Activated B cell treated with CpG ODN at 0.5 μM for 24 hours (primary cell): ENCODE results near the gene APBB2. TPM values are rescaled to one million over a fixed set of nuclear protein-coding genes. Genes with fewer than 3 reads are reported as not detected.

Experiments used
- ATAC-seq: fragments of 200-7000 bp; cut with Tn5 transposase; one replicate; pipeline ENCODE4 v1.10.0; 2021; ENCODE audit warnings: low read depth, mild to moderate bottlenecking, moderate library complexity
- CTCF ChIA-PET: fragments of 350-600 bp; sonication (Branson Sonifier 250); formaldehyde crosslinking; loops from one replicate; lab custom pipeline; 2021; ENCODE audit warnings: antibody characterized with exemption; lab: Charles Lee
- POLR2A ChIA-PET: fragments of 350-600 bp; sonication (Branson Sonifier 250); formaldehyde crosslinking; loops from one replicate; lab custom pipeline; 2021; ENCODE audit warnings: antibody characterized with exemption; lab: Charles Lee
- DNase-seq: peaks from one replicate; pipeline ENCODE4 v3.0.0; 2022
- H3K27ac Mint-ChIP-seq: one replicate; pipeline ENCODE4 v1.8.0; 2020; ENCODE audit warnings: mixed read lengths
- H3K27me3 Mint-ChIP-seq: one replicate; pipeline ENCODE4 v1.8.0; 2021; ENCODE audit warnings: mixed read lengths
- H3K36me3 Mint-ChIP-seq: one replicate; pipeline ENCODE4 v1.8.0; 2021; ENCODE audit warnings: low read depth, mixed read lengths
- H3K4me1 Mint-ChIP-seq: one replicate; pipeline ENCODE4 v1.8.0; 2021; ENCODE audit warnings: mixed read lengths
- H3K4me3 Mint-ChIP-seq: one replicate; pipeline ENCODE4 v1.8.0; 2020; ENCODE audit warnings: mild to moderate bottlenecking, mixed read lengths
- H3K9me3 Mint-ChIP-seq: one replicate; pipeline ENCODE4 v1.8.0; 2020; ENCODE audit warnings: mixed read lengths
- CTCF ChIP-seq: fragments of 200-600 bp; IDR thresholded peaks from one replicate; pipeline ENCODE4 v1.8.0; 2022; ENCODE audit warnings: antibody characterized with exemption, mild to moderate bottlenecking
- intact Hi-C: fragments of 100-400 bp; cut with micrococcal nuclease; formaldehyde crosslinking; loops from one replicate; pipeline ENCODE4 v1.15.1; 2024
- total RNA-seq: library from RNA; stranded (reverse); gene quantifications from 2 replicates; pipeline ENCODE4 v1.2.3, GENCODE V29; 2022

Gene APBB2
- total RNA-seq, 1 donor from 2014 or later: 3.7 TPM

GRCh38 chr4:40874901-40875300, 339.4 kb downstream of the APBB2 start:
- ChIA-PET CTCF (no interaction called here), POLR2A (no interaction called here)
- DNase-seq: no peak
- intact Hi-C loops: no loop called here
- Mint-ChIP-seq H3K36me3 (no peaks in the 10 kb centered on the region), H3K4me1 (no peaks in the 10 kb centered on the region), H3K27ac (no peak overlapping the region), H3K9me3 (peaks cover 2% of the 10 kb centered on the region), H3K4me3 (no peak overlapping the region), H3K27me3 (peaks cover 24% of the 10 kb centered on the region)
- no peak for ATAC-seq
- TF ChIP-seq CTCF: no peak

GRCh38 chr4:40874331-40874730, 340.0 kb downstream of the APBB2 start:
- DNase-seq (no peak), ATAC-seq (no peak)
- H3K36me3 Mint-ChIP-seq: no peaks in the 10 kb centered on the region
- no peaks in the 10 kb centered on the region for H3K4me1 Mint-ChIP-seq
- ChIA-PET POLR2A (no interaction called here), CTCF (no interaction called here)
- no peak for TF ChIP-seq CTCF
- intact Hi-C loops: no loop called here
- no peak overlapping the region for H3K4me3 Mint-ChIP-seq
- peaks cover 22% of the 10 kb centered on the region for H3K27me3 Mint-ChIP-seq
- no peak overlapping the region for H3K27ac Mint-ChIP-seq
- peaks cover 2% of the 10 kb centered on the region for H3K9me3 Mint-ChIP-seq

- peaks cover 2% of the 10 kb centered on the region for H3K9me3 Mint-ChIP-seq
- ATAC-seq: no peak
- H3K27me3 Mint-ChIP-seq: peaks cover 6% of the 10 kb centered on the region
- no peak overlapping the region for H3K27ac Mint-ChIP-seq
- no peak for TF ChIP-seq CTCF
- ChIA-PET POLR2A (no interaction called here), CTCF (no interaction called here)
- H3K36me3 Mint-ChIP-seq: no peaks in the 10 kb centered on the region
- intact Hi-C loops: no loop called here
- H3K4me1 Mint-ChIP-seq: no peaks in the 10 kb centered on the region
- DNase-seq: no peak
- H3K4me3 Mint-ChIP-seq: no peak overlapping the region
These were observed 342.6 kb downstream of the APBB2 start for GRCh38 chr4:40871695-40872250.

DNA sequence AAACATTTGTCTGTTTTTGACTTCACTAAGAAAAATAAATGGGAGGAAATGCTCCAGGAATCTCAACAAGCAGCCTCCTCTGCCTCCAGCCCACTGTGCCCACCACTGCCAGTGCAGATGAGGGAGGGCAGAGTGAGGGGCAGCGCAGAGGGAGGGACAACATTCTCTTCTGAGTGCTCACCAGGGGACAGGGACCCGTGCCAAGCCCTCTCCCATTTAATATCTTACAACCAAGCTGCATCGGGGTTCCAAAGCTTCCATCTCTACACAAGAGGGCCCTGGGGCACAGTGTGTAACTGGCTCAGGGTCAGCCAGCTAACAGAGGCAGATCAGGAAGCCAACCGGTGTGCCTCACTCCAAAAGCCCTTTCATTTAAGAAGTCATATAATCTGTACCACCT, 344.2 kb downstream of the APBB2 start:
- Mint-ChIP-seq H3K27ac (no peak overlapping the region), H3K4me1 (no peaks in the 10 kb centered on the region), H3K4me3 (no peak overlapping the region), H3K36me3 (no peaks in the 10 kb centered on the region), H3K27me3 (peaks cover 8% of the 10 kb centered on the region), H3K9me3 (peaks cover 2% of the 10 kb centered on the region)
- POLR2A ChIA-PET: no interaction called here
- ATAC-seq (no peak), DNase-seq (no peak)
- no peak for TF ChIP-seq CTCF
- intact Hi-C loops: no loop called here
- CTCF ChIA-PET: no interaction called here

DNA sequence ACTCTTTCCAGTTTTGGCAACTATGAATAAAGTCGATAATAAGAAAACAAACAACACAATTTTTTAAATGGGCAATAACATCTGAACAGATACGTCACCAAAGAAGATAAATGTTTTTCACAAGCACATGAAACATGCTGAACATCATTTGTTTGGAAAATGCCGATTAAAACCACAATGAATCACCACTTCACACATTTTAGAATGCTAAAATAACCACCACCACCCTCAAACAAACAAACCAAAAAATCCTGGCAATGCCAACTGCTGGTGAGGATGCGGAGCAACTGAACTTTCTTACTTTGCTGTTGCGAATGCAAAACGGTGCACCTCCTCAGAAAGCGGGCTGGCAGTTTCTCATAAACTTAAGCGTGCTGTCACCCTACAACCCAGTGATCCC, 348.6 kb downstream of the APBB2 start:
- ChIA-PET POLR2A (no interaction called here), CTCF (no interaction called here)
- Mint-ChIP-seq H3K4me1 (no peaks in the 10 kb centered on the region), H3K27ac (no peak overlapping the region), H3K27me3 (peaks cover 9% of the 10 kb centered on the region), H3K9me3 (no peaks in the 10 kb centered on the region), H3K36me3 (no peaks in the 10 kb centered on the region), H3K4me3 (no peak overlapping the region)
- intact Hi-C loops: no loop called here
- no peak for ATAC-seq
- DNase-seq: no peak
- no peak for TF ChIP-seq CTCF
